Measurements from ENCODE around the gene C16orf82.
"Not testable (repeated sequence)": the region's sequence is repeated elsewhere in the genome, so short reads cannot be mapped to it uniquely, and the experiment has no call there.

C16orf82 gene

GRCh38 chr16:27066668-27067537 is at the start of gene C16orf82:
C16orf82 (plus strand) TSS chr16:27066927.
- DNase-seq, result no peak

DNA sequence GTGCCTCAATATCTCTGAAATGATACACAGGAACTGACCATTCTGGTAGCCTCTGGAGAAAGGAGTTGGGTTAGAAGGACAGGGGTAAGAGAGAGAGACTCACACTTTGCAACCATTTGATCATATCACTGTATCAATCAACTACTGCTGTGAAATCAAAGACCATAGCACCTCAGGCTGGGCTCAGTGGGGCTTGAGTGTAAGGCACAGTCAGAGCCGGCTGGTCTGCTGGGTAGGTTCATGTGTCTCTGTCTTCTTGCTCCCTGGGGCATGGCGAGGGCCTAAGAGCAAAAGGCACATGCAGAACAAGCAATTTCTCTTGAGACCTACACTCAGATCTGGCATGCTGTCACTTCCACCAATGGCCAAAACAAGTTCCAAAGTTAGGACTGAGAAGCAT is 46.7 kb upstream of the C16orf82 start:
- no peak for DNase-seq

DNA sequence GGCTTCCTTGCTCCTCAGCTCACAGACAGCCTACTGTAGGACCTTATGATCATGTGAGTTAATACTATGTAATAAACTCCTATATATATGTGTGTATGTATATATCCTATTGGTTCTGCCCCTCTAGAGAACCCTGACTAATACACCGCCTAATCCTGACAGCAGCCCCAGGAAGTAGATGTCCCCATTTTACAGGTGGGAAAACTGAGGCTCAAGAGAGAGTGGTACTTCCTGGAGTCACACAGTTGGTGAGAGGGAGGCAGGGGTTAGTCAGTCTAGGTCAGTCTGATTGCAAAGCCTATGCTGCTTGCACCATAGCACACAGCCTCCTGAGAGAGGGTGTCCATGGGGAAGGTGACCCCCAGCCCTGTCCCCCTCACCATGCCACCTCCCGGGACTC is 42.7 kb upstream of the C16orf82 start:
- DNase-seq, result no peak

- DNase-seq, result no peak
Measured at GRCh38 chr16:27025581-27025980, 41.1 kb upstream of the C16orf82 start.

DNA sequence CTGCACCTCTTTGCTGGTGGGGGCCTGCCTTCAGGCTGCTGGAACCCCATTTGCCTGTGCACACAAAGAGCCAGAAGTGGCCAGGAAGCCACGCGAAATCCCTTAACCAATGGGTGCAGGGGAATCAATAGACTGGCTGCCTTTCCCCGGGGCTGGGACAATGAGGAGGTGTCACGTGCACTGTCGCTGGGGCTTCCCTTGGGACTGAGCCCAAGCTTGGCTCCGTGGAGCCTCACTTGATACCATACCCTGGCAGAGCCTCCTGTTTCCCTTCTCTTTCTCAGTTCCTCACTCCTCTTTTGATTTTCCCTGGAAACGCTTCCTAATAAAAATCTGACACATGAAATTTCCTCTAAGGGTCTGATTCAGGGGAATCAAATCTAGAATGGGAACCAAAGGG is 38.8 kb upstream of the C16orf82 start:
- DNase-seq, result no peak

DNA sequence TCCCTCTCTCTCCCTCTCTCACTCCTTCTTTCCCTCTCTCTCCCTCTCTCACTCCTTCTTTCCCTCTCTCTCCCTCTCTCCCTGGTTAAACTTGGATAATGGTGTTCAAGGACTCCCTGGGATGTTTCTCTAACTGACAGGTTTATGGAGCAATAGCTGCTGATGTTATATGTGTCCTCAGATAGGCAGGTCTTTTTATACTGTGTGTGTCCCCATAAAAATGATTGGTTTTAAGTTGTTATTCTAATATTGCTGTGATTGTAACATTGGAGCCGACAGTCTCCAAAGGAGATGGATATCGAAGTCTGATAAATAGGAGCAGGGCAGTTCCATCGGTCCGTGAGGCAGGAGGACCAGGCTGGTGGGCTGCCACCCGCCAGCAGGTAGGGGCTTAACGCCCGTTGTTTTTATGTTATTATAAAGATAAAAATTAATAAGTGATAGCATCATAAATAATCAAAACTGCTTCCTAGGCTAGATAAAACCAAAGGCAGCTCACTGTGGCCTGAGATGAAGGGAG is 38.1 kb upstream of the C16orf82 start:
- no peak for DNase-seq

- no peak for DNase-seq
Measured at GRCh38 chr16:27029525-27029924, 37.2 kb upstream of the C16orf82 start.

GRCh38 chr16:27033281-27033979 is 33.3 kb upstream of the C16orf82 start:
- DNase-seq, result no peak

DNA sequence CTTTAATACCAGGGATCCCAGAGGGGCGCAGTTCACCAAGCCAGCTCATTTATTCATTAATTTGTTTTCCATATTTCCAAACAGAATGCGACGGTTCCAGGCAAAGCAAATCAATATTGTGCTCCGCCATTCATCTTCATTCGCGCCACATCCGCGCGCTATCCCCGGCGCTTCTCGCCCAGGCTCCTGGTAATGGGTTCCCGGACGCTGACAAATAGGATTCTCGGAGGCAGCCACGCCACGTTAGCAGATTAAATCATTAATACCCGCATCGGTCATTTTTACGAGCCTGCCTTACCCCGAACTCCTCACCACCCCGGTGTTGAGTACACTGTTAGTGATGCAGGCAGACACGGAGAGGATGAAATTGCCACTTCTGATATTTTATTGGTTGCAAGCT is 26.0 kb upstream of the C16orf82 start:
- no peak for DNase-seq

- DNase-seq, result no peak
Measured at GRCh38 chr16:27046958-27047518, 19.7 kb upstream of the C16orf82 start.

- DNase-seq, result no peak
Measured at GRCh38 chr16:27048316-27048715, 18.4 kb upstream of the C16orf82 start.

- DNase-seq, result no peak
Measured at GRCh38 chr16:27049117-27049516, 17.6 kb upstream of the C16orf82 start.

GRCh38 chr16:27052007-27052406 is 14.7 kb upstream of the C16orf82 start:
- DNase-seq, result no peak

DNA sequence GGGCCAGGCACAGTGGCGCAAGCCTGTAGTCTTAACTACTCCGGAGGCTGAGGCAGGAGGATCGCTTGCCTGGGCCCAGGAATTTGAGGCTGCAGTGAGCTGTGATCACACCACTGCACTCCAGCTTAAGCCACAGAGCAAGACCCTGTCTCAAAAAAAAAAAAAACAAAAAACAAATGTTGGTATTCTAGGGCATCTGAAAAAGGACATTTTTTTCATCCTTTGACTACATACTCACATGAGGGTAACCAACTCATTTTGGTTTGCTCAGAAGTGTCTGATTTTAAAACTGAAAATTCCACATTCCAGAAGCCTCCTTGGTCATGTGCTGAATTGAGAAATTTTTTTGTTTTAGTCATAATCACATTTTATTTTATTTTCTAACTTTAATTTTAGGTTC is 12.7 kb upstream of the C16orf82 start:
- no peak for DNase-seq

- DNase-seq, result no peak
Measured at GRCh38 chr16:27058299-27058698, 8.4 kb upstream of the C16orf82 start.

DNA sequence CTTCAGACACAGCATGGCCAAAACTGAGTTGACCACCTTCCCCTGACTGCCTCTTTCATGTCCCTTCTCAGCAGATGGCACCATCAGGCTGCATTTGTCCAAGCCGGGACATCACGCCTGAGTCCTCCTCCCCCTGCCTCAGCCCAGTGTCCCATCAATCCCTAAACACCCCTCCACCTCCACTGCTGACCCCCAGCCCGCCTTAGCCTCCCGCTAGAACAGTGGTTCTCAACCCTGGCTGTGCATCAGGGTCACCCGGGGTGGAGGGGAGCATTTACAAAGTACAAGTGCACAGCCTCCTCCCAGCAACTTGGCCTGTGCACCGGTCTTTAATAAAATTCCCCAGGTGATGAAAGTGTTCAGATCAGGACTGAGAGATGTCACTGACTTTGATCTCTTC is 4.0 kb downstream of the C16orf82 start:
- DNase-seq, result no peak

- DNase-seq, result no peak
Measured at GRCh38 chr16:27073733-27074132, 7.0 kb downstream of the C16orf82 start.

DNA sequence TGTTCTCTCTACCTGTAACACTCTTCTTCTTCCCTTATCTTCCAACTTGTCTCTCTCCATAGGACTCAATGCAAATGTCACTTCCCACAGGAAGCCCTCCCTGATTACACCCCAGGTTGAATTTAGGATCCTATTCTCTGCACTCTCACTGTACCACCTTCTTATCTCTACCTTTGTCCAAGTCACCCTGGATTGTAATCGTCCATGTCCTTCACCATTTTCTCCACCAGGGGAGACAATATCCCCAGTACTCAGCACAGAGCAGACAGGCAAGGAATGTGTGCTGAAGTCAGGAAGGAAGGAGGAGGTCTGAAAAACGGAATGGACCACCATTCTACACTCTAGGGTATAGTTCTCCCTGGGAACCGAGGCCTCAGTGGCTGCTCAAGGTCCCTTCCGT is 14.2 kb downstream of the C16orf82 start:
- DNase-seq, result no peak

DNA sequence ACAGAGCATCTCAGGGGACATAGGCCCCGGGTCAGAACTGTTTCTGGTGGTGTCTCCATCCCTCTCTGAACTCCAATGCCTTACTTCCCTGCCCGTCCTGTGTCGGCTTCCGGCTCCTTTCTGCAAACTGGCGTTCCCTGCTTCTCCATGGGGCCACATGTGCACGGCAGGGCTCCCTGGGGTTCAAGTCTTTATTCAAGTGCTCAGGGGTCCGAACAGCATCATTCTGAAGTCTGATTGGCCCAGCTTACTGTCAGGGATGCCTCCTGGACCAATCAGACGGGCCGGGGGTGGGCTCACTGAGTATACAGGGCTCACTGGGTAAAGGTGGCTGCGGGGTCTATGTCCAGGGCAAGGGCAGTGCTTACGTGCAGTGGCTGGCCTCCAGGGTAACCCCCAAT is 17.1 kb downstream of the C16orf82 start:
- no peak for DNase-seq

DNA sequence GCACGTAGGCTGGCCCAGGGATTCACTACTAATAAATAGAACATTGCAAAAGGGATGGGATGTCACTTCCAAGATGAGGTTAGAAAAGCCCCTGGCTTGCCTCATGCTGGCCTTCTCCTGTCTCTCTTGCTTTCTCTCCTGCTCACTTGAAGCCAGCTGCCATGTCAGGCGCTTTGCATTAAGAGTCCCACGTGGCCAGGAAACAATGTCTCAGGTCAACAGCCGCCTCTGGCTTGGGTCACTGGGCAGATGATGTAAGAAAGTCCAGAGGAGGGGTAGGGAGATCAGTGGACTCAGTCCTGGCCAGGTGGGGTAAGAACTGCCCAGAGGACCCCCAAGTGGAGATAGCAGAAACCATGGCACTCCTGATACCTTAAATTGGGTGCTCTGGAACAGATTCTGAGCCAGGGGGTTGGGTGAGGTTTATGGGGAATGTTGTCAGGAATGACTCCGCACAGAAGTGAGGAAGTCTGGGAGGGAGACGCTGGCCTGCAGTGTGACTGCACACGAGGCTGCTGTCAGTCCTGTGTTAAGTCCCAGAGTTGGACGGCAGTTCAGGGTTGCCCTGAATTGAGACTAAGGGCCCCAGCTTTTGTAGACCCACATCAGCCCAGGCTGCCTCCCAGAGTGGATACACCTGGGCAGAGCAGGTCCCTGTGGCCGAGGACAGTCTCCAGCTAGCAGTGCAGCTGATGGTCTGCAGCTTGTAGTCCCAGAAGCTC is 17.7 kb downstream of the C16orf82 start:
- no peak for DNase-seq

DNA sequence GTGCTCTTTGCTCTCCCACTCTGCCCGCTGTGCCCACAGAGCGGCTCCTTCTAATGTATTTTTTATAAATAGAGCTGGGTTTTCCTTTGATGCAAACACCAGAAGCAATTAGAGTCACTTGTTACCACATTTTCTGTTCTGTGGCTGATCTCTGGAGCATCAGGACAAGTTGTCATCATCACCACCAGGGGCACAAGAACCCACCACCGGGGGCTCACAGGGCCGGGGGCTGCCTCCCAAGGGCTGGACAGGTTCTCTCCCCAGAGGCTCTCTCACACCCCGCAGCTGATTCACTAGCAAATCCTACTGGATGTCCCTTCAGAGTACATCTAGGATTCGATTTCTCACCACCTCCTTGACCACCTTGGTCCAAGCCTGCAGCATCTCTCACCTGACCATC is 18.5 kb downstream of the C16orf82 start:
- DNase-seq, result no peak

- DNase-seq, result not testable (repeated sequence)
Measured at GRCh38 chr16:27086031-27086430, 19.3 kb downstream of the C16orf82 start.

- no peak for DNase-seq
Measured at GRCh38 chr16:27088216-27088615, 21.5 kb downstream of the C16orf82 start.

All from cerebellar nuclear complex (tissue), 1 donor.